ENCODE results near the gene TKTL1.

The TKTL1 gene

GRCh38 chrX:154353172-154353843 is 57.7 kb downstream of the TKTL1 start:
- H3K4me3 ChIP-seq: no peak overlapping the region
- peaks cover 71% of the 10 kb centered on the region for H4K20me1 ChIP-seq
- H3K36me3 ChIP-seq: peaks cover 98% of the 10 kb centered on the region
- no peak overlapping the region for H3K4me2 ChIP-seq
- H3K27ac ChIP-seq: no peak overlapping the region
- TF ChIP-seq Cebpa-rat (IDR thresholded peaks at IDR 0.05): no peak
- H3K4me1 ChIP-seq: peaks cover 3% of the 10 kb centered on the region; the same call in 1 of the 2 replicates
- no peak overlapping the region for H3K9ac ChIP-seq
- H3K27me3 ChIP-seq: peaks cover 19% of the 10 kb centered on the region; the same call in 1 of the 2 replicates
- H3K9me3 ChIP-seq: peaks cover 18% of the 10 kb centered on the region; the same call in 1 of the 2 replicates

GRCh38 chrX:154354013-154354412 is 58.4 kb downstream of the TKTL1 start:
- H3K27me3 ChIP-seq: peaks cover 19% of the 10 kb centered on the region; the same call in 1 of the 2 replicates
- peaks cover 99% of the 10 kb centered on the region for H3K36me3 ChIP-seq
- H3K4me1 ChIP-seq: no peaks in the 10 kb centered on the region

GRCh38 chrX:154354516-154354915 is 58.9 kb downstream of the TKTL1 start:
- Histone ChIP-seq H3K4me1 (no peaks in the 10 kb centered on the region), H3K36me3 (peaks cover 99% of the 10 kb centered on the region), H3K4me3 (no peak overlapping the region), H3K9ac (no peak overlapping the region), H3K4me2 (no peak overlapping the region), H4K20me1 (peaks cover 76% of the 10 kb centered on the region), H3K27me3 (peaks cover 19% of the 10 kb centered on the region; the same call in 1 of the 2 replicates), H3K9me3 (peaks cover 18% of the 10 kb centered on the region; the same call in 1 of the 2 replicates), H3K27ac (no peak overlapping the region)
- no peak for TF ChIP-seq Cebpa-rat (IDR thresholded peaks at IDR 0.05)

More at GRCh38 chrX:154354013-154354412, 58.4 kb downstream of the TKTL1 start:
- peaks cover 18% of the 10 kb centered on the region; the same call in 1 of the 2 replicates for H3K9me3 ChIP-seq
- no peak overlapping the region for H3K27ac ChIP-seq
- H3K4me3 ChIP-seq: no peak overlapping the region
- no peak overlapping the region for H3K4me2 ChIP-seq
- no peak for TF ChIP-seq Cebpa-rat (IDR thresholded peaks at IDR 0.05)
- peaks cover 76% of the 10 kb centered on the region for H4K20me1 ChIP-seq
- no peak overlapping the region for H3K9ac ChIP-seq

- H4K20me1 ChIP-seq: peaks cover 77% of the 10 kb centered on the region
- no peaks in the 10 kb centered on the region for H3K4me1 ChIP-seq
- H3K27me3 ChIP-seq: peaks cover 17% of the 10 kb centered on the region; the same call in 1 of the 2 replicates
- H3K27ac ChIP-seq: no peak overlapping the region
- no peak overlapping the region for H3K4me2 ChIP-seq
- peaks cover 99% of the 10 kb centered on the region for H3K36me3 ChIP-seq
- no peak overlapping the region for H3K9ac ChIP-seq
- H3K4me3 ChIP-seq: no peak overlapping the region
- peaks cover 20% of the 10 kb centered on the region for H3K9me3 ChIP-seq
- no peak for TF ChIP-seq Cebpa-rat (IDR thresholded peaks at IDR 0.05)
Observed at GRCh38 chrX:154355094-154355775, 59.6 kb downstream of the TKTL1 start.

GRCh38 chrX:154355776-154356140 is 60.2 kb downstream of the TKTL1 start:
- TF ChIP-seq Cebpa-rat (IDR thresholded peaks at IDR 0.05): no peak
- Histone ChIP-seq H3K9me3 (peaks cover 24% of the 10 kb centered on the region), H4K20me1 (peaks cover 74% of the 10 kb centered on the region), H3K27ac (no peak overlapping the region), H3K4me1 (no peaks in the 10 kb centered on the region), H3K4me2 (no peak overlapping the region), H3K9ac (no peak overlapping the region), H3K36me3 (peaks cover 99% of the 10 kb centered on the region), H3K27me3 (peaks cover 12% of the 10 kb centered on the region; the same call in 1 of the 2 replicates), H3K4me3 (no peak overlapping the region)

- TF ChIP-seq Cebpa-rat (IDR thresholded peaks at IDR 0.05): no peak
- no peaks in the 10 kb centered on the region for H3K4me1 ChIP-seq
- H3K9me3 ChIP-seq: peaks cover 31% of the 10 kb centered on the region
- peaks cover 4% of the 10 kb centered on the region; the same call in 1 of the 2 replicates for H3K27me3 ChIP-seq
- H3K27ac ChIP-seq: no peak overlapping the region
- H4K20me1 ChIP-seq: peaks cover 71% of the 10 kb centered on the region
- peaks cover 98% of the 10 kb centered on the region for H3K36me3 ChIP-seq
- no peak overlapping the region for H3K9ac ChIP-seq
- no peak overlapping the region for H3K4me2 ChIP-seq
- no peak overlapping the region for H3K4me3 ChIP-seq
Observed at GRCh38 chrX:154356596-154356995, 61.0 kb downstream of the TKTL1 start.

GRCh38 chrX:154357205-154357604 is 61.6 kb downstream of the TKTL1 start:
- Histone ChIP-seq H3K27ac (no peak overlapping the region), H4K20me1 (peaks cover 67% of the 10 kb centered on the region), H3K36me3 (peaks cover 98% of the 10 kb centered on the region), H3K9me3 (peaks cover 36% of the 10 kb centered on the region), H3K4me1 (no peaks in the 10 kb centered on the region), H3K4me2 (no peak overlapping the region), H3K27me3 (no peaks in the 10 kb centered on the region), H3K4me3 (no peak overlapping the region), H3K9ac (no peak overlapping the region)
- TF ChIP-seq Cebpa-rat (IDR thresholded peaks at IDR 0.05): no peak

- H3K4me1 ChIP-seq: no peaks in the 10 kb centered on the region
- H4K20me1 ChIP-seq: peaks cover 63% of the 10 kb centered on the region
- peaks cover 98% of the 10 kb centered on the region for H3K36me3 ChIP-seq
Observed at GRCh38 chrX:154358011-154358410, 62.4 kb downstream of the TKTL1 start.

GRCh38 chrX:154358829-154359228 is 63.2 kb downstream of the TKTL1 start:
- peaks cover 54% of the 10 kb centered on the region for H4K20me1 ChIP-seq
- H3K4me2 ChIP-seq: no peak overlapping the region
- no peak overlapping the region for H3K4me3 ChIP-seq
- H3K4me1 ChIP-seq: no peaks in the 10 kb centered on the region
- H3K9ac ChIP-seq: no peak overlapping the region
- H3K27ac ChIP-seq: no peak overlapping the region
- peaks cover 98% of the 10 kb centered on the region for H3K36me3 ChIP-seq
- peaks cover 45% of the 10 kb centered on the region for H3K9me3 ChIP-seq
- no peak for TF ChIP-seq Cebpa-rat (IDR thresholded peaks at IDR 0.05)
- no peaks in the 10 kb centered on the region for H3K27me3 ChIP-seq

More at GRCh38 chrX:154358011-154358410, 62.4 kb downstream of the TKTL1 start:
- Histone ChIP-seq H3K9ac (no peak overlapping the region), H3K4me2 (no peak overlapping the region), H3K27ac (no peak overlapping the region), H3K4me3 (no peak overlapping the region), H3K27me3 (no peaks in the 10 kb centered on the region), H3K9me3 (peaks cover 44% of the 10 kb centered on the region)
- no peak for TF ChIP-seq Cebpa-rat (IDR thresholded peaks at IDR 0.05)

Measured in BLaER1 (cell line).